ENCODE results near the gene LPIN1.
"Not testable (repeated sequence)": the region's sequence is repeated elsewhere in the genome, so short reads cannot be mapped to it uniquely, and the experiment has no call there.

Gene LPIN1

DNA sequence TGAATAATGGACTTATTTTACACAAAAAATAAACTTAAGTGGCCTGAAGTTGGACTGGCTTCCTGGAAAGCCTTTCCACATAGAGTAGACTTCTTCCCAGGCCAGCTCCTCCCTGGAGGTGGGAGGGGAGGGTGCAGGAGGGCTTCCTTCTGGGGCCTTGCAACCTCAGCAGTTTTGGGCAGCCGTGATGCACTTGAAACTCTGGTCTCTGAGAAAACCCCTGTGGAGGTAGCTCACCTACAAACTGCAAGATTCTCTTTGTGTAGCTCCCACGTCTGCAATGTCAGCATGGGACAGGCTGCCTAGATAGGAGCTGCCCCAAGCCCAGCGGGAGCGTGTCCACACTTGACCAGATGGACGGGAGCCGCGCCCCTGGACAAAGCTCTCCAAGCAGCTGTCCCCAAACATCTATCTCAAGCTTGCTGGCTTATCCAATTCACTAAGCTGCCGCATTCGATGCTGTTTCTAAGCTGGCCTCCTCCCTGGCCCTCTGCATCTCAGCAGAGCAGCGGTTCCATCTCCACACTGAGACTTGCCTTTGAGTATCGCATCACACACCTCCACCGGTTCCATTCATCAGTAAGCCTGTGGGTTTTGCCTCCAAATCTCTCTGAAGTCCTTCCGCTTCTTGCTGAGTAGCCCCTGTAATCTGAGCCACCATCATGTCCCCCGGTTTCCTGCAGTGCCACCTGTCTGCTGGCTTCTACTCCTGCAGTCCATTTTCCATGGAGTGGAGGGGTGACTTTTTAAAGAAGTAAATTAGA lies 1.6 kb upstream of the LPIN1 start:
- no peak for DNase-seq (ENCODE audit: low read depth in 2 of 2)

DNA sequence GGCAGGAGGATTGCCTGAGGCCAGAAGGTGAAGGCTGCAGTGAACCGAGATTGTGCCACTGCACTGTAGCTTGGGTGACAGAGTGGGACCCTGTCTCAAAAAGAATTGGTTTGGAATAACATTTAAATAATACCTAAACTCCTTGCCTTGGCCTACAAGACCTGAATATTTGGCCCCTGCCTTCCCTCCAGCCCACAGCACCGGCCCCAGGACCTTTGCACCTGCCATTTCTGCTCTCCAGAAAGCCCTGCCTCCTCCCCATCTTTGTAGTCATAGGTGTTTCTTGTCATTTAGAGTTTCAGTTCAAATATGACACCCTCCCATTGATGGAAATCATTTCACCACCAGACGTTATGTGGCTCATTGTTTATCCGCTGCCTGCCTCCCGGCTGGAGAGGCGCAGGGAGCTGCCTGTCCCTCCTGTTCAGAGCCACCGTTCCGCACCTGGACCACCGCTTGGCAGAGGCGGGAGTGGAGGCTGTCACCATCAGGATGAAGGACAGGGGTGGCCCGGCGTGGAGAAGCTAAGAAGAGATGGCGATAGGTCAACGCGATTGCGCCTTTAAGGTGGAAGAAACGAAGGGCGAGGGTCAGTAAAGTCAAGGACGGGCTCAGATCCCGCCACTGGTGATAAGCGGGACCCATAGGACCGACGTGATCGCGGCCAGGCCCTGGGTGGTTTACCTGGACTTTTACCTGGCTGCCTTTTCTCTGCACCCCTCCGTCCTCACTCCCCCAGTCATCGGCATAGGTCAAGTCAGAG lies 638 bp upstream of the LPIN1 start:
- DNase-seq (ENCODE audit: low read depth in 2 of 2), result no peak

DNA sequence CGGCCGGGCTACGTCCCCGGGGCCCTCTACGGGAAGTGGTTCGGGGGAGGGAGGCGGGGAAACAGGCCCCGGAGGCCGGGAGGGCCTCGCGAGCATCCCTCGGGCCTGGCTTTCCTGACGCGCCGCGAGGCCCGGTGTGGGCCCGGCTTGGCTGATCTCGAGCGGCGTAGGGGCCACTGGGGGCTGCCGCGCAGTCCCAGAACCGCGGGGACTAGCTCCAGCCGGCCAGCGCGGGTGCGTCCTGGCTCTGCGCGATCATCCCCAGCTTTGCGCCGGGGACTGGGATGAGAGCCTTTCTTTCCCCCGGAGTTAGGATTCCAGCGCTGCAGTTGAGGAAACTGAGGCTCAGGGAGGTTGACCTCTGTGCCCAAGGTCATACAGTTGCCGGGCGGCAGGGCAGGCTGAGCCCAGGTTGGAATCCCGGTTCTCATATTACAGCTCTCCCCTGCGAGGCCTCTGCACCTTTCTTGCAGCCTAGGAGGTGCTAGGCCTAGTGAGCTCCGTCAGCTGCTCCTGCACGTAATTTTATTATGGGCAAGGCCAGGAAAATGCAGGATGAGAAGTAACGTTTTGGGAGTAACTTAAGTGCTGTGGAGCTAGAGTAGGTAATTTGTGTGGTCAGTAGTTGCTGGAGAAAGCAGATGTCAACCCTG lies 501 bp downstream of the LPIN1 start:
- no peak for DNase-seq (ENCODE audit: low read depth in 2 of 2)

DNA sequence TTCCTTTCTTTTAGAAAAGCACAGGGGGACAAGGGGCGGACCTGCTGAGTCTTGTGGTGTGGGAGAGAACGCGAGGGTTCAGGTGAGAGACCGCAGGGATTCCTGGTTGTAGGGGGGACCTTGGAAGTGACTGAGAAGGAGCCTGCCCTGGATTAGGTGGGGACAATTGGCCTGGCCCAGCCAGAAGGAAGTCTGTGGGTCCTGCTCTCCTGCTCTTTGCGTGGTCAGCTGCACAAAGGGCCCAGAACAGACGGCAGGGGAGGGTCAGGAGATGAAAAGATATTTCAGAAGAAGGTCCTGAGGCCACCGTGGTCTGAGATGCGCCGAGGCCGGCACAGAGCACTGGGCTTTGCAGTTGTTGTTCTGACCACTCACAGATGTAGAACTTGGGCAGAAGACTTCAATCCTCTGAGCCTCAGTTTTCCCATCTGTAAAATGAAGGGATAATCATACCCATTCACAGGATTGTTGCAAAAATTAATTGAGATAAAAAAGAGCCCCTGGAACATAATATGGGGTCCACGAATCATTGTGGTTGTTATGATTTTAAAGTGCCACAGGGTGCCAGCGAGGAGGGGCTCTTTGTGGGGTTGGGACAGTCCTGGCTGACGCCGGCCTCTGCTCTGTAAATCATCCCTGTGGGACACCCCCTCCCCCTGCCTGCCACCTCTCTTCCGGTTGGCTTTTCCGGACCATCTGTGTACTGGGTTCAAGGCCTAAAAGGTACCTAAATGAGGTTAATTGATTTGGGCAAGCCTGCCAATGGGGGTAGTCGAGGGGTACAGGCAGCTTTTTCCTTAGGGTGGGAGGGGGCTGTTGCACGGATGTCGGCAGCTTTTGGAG lies 1.8 kb downstream of the LPIN1 start:
- no peak for DNase-seq (ENCODE audit: low read depth in 2 of 2)

DNA sequence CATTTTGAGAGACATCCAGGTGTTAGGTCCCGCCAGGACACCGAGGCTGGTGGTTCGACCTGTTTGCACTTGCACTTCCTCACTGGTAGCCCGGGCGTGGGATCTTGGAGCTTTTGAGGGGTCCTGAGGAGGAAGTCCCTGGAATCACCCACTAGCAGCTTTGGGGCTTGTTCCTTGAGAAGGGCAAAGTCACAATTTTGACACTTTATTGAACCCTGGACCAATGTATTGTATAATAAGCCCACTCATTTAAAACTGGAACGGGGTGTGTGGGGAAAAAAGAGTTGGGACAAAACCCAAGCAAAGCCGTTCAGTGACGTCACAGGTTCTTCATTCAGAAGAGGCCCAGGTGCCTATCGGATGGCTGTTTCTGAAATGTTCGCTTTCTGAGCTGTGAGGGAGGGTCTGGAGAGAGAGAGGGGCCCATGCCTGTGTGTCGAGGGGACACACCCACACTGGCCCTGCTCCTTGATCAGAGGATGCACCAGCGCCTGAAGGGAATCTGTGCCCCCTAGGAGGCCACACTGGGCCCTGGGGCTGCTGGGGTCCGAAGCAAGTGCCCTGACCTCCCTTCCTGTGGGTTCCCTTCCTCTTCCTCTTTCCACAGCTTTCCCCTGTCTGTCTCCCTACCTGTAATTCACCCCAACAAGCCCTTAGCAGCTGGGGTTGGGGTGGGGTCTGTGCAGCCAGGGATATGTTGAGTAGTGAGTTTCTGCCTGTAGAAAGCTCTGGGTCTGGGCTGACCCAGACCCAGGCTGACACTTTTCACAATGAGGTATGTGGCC lies 2.6 kb downstream of the LPIN1 start:
- DNase-seq (ENCODE audit: low read depth in 2 of 2), result no peak

DNA sequence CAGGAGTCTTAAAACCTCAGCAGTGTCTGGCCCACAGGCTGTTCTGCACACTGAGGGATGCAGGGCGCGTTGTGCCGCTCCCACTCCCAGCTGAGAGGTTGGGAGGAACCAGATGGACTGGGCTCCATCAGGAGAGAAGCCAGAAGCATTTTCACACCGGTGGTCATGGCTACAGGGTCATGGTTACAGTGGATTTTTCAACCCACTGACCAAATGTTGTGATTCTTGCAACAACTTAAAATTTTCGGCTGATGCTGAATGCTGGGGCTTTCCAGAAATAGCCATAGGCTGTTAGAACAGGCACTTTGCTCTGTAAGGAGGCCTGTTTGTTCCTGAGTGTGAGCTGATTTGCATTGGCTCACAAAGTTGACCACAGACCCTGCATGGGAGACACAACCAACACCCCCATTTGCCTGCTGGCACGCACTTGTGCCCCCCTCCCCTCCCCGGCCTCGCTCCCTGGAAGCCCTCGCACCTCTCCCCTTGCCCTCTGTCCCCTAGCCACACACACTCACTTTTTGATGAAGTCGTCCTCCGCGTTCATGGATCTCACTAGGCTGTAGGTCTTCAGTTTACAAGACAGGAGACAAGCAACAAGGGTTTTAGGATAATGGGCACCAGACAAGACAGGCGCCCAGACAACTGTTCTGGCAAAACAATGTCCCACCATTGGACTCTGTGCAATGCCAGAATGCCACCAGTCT lies 3.4 kb downstream of the LPIN1 start:
- DNase-seq (ENCODE audit: low read depth in 2 of 2), result no peak

DNA sequence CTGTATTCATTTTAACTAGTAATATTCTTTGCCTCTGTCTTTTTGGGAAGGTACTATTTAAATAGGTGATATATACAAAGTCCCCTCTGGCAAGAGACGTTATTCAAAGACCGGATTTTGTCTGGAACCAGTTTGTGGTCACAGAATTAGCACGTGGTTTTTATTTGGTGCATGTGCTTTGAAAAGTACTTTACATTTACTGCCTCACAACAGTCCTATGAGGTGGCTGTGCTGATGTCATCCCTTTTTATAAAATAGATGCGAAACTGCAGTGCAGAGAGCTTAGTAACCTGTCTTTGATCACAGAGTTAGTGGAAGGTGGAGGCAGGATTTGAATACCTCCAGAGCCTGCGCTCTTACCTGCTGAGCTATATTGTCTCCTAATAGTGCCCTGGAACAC lies 4.0 kb downstream of the LPIN1 start:
- DNase-seq (ENCODE audit: low read depth in 2 of 2), result no peak

DNA sequence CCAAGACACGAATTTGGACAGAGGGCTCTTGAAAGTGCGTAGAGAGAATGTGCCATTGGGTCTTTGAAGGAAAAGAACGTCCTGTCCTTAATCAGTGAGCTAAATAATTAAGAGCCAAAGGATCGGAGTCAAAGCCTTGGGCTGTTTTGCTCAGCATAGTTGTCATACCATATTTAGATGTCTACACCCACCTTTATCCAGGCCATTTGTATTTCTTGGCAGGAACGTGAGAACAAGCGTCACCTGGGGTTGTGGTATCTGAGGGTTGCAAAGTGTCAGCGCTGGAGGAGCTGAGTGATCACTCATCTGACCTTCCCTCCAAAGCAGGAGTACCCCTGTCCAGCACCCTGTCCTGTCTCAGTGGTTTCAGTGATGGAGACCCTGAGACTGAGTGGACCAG lies 4.5 kb downstream of the LPIN1 start:
- no peak for DNase-seq (ENCODE audit: low read depth in 2 of 2)

DNA sequence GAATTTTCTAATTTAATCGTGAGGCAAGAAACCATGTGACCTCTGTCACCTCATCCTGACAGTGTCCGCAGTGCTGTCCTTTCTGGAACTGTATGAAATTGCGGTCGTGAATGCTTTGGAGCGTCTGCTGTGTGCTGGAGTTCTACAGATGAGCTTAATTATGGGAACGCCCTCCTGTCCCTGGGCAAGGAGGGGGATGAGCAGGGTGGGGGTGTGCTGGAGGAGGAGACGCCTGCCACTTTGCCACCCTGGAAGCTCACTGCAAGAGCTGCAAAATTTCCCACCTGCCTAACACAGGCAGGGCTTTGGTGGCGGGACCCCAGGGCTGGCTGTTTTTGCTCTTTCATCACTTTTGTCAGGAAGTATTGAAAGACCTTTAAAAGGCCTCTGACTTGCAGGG lies 6.5 kb downstream of the LPIN1 start:
- DNase-seq (ENCODE audit: low read depth in 2 of 2), result no peak

DNA sequence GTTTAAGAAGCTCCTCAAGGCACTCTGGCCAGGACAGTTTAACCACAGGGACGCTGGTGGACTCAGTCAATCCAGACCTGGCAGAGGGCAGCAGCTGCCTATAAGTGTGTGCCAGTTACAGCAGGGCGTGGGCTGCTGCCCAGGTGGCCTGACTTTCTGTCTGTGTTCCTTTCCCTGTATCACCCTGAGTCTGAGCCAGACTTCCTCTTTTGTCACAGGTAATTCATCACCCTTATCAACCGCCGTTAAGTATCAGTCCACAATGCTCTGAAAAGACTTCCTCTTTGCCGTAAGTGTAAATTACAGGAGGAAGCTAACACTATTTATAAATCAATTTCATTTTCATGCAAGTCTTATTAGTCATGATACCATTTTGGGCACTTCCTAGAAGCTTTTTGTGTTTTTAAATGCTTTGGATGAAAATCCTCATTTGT lies 7.0 kb downstream of the LPIN1 start:
- DNase-seq (ENCODE audit: low read depth in 2 of 2), result no peak

DNA sequence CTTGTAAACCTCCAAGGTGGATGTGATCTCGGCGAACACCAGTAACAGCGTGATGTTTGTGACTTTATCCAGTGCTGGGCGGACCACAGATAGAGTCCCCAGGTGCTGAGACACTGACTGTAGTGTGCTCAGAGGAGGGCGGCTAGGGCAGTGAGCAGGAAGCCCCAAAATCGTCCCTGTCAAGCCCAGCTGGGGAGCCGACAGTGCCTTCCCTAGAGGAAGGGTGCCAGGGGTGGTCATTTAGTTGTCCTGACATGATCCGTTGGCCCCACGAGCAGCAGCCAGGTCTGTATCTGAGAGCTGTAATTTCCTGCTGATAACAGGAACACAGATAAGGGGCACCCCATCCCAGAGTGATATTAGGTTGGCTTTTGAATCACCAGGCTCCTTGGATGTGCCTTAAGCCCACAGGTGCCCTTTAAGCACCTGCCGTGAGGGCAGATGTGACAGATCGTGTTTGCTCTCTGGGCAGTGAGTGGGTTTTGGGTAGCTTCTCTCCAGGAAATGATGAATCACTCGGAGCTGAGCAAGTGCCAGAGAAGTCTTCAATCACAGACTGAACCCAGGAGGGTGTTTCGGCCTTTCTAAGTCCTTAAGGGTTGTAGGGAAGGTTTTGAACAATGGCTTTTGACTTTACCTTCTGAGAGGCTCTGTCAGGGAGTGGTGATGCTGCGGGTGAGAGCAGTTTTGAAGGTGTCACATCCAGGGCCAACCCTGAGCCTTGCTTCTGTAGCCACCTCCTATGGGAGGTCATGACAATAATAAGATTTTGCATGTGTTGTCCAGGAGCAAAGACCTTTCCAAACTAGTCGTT lies 7.7 kb downstream of the LPIN1 start:
- DNase-seq (ENCODE audit: low read depth in 2 of 2), result peak in 1 of 2 experiments; percentile 57

DNA sequence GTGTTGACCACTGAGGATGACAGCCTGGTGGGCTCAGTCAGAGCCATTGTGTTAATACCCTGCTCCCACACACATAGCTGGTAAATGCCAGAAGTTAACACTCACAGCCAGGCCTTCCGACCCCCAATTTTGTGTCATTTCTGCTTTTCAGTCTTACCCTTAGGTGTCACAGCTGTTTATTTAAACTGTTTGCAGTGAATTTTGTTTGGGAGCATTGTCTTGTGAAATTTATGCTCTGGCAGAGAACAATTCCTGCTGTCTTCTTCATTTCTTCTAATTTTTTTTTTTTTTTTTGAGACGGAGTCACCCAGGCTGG lies 8.2 kb downstream of the LPIN1 start:
- DNase-seq (ENCODE audit: low read depth in 2 of 2), result no peak

DNA sequence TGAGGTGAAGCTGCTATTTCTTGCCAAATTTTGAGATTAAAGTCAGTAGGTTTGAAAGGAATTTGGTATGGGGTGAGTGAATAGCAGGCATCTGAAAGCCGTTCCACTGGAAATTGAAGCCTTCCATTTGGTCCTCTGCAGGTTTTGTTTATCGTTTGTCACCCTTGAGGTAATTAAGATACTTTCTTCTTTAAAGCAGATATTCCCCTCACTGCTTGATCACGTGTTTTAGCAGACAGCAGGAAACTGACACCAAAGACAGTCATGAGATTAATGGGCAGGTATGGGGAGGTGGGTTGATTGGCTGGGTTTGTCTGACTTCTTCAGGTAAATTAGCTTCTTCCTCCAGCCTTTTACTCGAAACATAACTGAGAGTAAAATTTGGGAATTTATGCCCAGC lies 10.7 kb downstream of the LPIN1 start:
- DNase-seq (ENCODE audit: low read depth in 2 of 2), result no peak

DNA sequence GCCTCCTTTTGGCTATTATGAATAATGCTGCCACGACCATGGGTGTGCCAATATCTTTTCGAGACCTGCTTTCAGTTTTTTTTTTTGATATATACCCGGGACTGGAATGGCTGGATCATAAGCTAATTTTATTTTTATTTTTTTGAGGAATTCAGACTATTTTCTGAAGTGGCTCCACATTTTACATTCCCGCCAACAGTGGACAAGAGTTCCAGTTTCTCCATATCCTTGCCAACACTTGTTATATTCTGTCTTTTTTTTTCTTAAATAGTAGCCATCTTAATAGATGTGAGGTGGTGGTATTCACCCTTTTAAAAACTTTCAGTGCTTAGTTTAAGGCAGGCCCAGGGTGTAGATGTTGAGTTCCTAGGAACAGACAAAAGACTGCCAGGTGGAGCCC lies 11.8 kb downstream of the LPIN1 start:
- no peak for DNase-seq (ENCODE audit: low read depth in 2 of 2)

DNA sequence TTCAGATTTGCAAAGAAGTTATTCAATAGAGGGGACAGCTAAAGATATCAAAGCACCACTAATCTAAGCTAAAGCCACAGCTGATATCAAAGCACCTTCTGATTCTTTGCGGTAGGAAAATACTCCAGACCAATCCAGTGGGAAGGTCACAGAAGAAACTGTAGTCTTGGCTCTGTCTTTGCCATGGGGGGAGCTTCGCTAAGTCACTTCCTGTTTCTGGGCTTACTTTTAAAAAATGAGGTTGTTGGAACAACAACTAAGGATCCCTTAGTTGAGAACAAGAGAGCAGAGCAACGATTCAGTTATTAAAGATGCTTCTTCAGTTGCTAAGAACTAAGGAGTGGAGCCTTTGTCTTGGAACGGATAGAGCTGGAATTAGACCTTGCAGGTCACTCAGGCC lies 12.2 kb downstream of the LPIN1 start:
- no peak for DNase-seq (ENCODE audit: low read depth in 2 of 2)

DNA sequence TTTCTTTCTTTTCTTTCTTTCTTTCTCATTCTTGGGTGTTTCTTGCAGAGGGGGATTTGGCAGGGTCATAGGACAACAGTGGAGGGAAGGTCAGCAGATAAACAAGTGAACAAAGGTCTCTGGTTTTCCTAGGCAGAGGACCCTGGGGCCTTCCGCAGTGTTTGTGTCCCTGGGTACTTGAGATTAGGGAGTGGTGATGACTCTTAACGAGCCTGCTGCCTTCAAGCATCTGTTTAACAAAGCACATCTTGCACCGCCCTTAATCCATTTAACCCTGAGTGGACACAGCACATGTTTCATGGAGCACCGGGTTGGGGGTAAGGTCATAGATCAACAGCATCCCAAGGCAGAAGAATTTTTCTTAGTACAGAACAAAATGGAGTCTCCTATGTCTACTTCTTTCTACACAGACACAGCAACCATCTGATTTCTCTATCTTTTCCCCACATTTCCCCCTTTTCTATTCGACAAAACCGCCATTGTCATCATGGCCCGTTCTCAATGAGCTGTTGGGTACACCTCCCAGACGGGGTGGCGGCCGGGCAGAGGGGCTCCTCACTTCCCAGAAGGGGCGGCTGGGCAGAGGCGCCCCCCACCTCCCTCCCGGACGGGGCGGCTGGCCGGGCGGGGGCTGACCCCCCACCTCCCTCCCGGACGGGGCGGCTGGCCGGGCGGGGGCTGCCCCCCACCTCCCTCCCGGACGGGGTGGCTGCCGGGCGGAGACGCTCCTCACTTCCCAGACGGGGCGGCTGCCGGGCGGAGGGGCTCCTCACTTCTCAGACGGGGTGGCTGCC lies 12.9 kb downstream of the LPIN1 start:
- DNase-seq (ENCODE audit: low read depth in 2 of 2), result not testable (repeated sequence)

DNA sequence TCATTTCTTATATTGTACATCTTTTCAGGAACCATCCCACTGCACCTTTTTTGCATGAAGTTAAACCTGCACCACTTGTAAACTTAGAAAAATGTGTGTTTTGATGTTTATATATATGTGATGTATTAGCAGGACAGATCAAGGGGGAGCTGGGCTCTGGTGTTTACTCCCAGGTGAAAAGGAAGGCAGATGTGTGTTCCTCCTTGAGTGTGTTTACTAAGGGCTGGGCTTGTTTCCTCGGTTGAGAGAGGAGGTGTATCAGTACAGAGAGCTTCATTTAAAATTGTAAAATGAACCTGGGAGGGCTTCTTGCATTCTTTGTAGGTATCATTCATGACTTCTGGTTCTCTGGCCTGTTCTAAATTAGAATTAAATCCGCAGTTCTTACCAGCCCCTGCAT lies 14.8 kb downstream of the LPIN1 start:
- no peak for DNase-seq (ENCODE audit: low read depth in 2 of 2)

DNA sequence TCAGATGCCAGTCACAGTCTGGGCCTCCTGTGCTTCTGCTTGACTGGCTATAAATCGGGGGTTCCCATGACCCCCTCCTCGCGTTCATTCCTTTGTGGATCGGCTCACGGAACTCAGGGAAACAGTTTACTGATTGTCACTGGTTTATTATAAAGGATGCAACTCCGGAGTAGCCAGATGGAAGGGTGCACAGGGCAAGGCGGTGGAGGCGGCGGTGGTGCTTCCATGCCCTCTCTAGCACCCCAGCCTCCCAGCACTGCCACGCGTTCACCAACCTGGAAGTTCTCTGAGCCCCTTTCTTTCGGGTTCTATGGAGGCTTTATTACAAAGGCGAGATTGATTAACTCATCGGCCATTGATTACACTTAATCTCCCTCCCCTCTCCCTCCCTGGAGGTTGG lies 15.6 kb downstream of the LPIN1 start:
- no peak for DNase-seq (ENCODE audit: low read depth in 2 of 2)

Measured in stimulated activated CD4-positive, alpha-beta T cell treated with anti-CD3 and anti-CD28 coated beads, Interleukin-12 subunit alpha, Interleukin-12 subunit beta, amount 100 ng/mL, for 24 hours (primary cell).